Measurements from ENCODE around the gene TANGO2. TPM values are rescaled to one million over a fixed set of nuclear protein-coding genes. Genes with fewer than 3 reads are reported as not detected.

The TANGO2 gene
- total and polyA plus RNA-seq, 12 donors, result 25.1 to 87.0 (median 43.5) TPM

GRCh38 chr22:20054485-20054884 is 33.6 kb downstream of the TANGO2 start:
- Histone ChIP-seq H3K27ac (no peak overlapping the region), H3K4me3 (no peak overlapping the region), H3K9me3 (replicated peaks in 1 of 3) (no peaks in the 10 kb centered on the region), H3K4me1 (replicated peaks in 1 of 2) (peaks cover 0 to 7% of the 10 kb centered on the region in 2 donors), H3K36me3 (replicated peaks in 1 of 2) (peaks cover 0 to 51% of the 10 kb centered on the region in 2 donors), H3K27me3 (no peaks in the 10 kb centered on the region)
- DNase-seq, result no peak
- 91 to 100% (median 94%) methylated on average over 1 to 6 of the region's 6 CpGs for WGBS, 4 donors
- intact Hi-C loops (cut with DNase I), result no loop called here
- TF ChIP-seq, protein P1, sequence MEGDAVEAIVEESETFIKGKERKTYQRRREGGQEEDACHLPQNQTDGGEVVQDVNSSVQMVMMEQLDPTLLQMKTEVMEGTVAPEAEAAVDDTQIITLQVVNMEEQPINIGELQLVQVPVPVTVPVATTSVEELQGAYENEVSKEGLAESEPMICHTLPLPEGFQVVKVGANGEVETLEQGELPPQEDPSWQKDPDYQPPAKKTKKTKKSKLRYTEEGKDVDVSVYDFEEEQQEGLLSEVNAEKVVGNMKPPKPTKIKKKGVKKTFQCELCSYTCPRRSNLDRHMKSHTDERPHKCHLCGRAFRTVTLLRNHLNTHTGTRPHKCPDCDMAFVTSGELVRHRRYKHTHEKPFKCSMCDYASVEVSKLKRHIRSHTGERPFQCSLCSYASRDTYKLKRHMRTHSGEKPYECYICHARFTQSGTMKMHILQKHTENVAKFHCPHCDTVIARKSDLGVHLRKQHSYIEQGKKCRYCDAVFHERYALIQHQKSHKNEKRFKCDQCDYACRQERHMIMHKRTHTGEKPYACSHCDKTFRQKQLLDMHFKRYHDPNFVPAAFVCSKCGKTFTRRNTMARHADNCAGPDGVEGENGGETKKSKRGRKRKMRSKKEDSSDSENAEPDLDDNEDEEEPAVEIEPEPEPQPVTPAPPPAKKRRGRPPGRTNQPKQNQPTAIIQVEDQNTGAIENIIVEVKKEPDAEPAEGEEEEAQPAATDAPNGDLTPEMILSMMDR (IDR thresholded peaks at IDR 0.05), result no peak
- TF ChIP-seq POLR2A (IDR thresholded peaks at IDR 0.05), result no peak

- no peak overlapping the region for H3K27ac ChIP-seq
- H3K4me3 ChIP-seq, result no peak overlapping the region
- no peak for TF ChIP-seq POLR2A (IDR thresholded peaks at IDR 0.05)
- TF ChIP-seq, protein P1 (IDR thresholded peaks at IDR 0.05), result no peak
- 87 to 100% (median 97%) methylated on average over 2 of the region's 2 CpGs for WGBS, 4 donors
- no peaks in the 10 kb centered on the region for H3K27me3 ChIP-seq
- DNase-seq, result no peak
- H3K9me3 ChIP-seq (replicated peaks in 1 of 3), result no peaks in the 10 kb centered on the region
- peaks cover 0 to 51% of the 10 kb centered on the region in 2 donors for H3K36me3 ChIP-seq (replicated peaks in 1 of 2)
- peaks cover 0 to 8% of the 10 kb centered on the region in 2 donors for H3K4me1 ChIP-seq (replicated peaks in 1 of 2)
- intact Hi-C loops (cut with DNase I), result no loop called here
Observed at GRCh38 chr22:20055144-20055543, 34.2 kb downstream of the TANGO2 start.

- TF ChIP-seq POLR2A (IDR thresholded peaks at IDR 0.05), result no peak
- TF ChIP-seq, protein P1 (IDR thresholded peaks at IDR 0.05), result no peak
- Histone ChIP-seq H3K9me3 (replicated peaks in 1 of 3) (no peaks in the 10 kb centered on the region), H3K4me1 (replicated peaks in 1 of 2) (peaks cover 0 to 8% of the 10 kb centered on the region in 2 donors), H3K36me3 (replicated peaks in 1 of 2) (peaks cover 0 to 54% of the 10 kb centered on the region in 2 donors), H3K27me3 (no peaks in the 10 kb centered on the region), H3K27ac (no peak overlapping the region), H3K4me3 (no peak overlapping the region)
- intact Hi-C loops (cut with DNase I), result no loop called here
- WGBS, 4 donors, result 94 to 100% (median 96%) methylated on average over 3 to 15 of the region's 15 CpGs
- no peak for DNase-seq
Observed at GRCh38 chr22:20055654-20056053, 34.7 kb downstream of the TANGO2 start.

GRCh38 chr22:20056161-20056560 is 35.3 kb downstream of the TANGO2 start:
- peaks cover 0 to 55% of the 10 kb centered on the region in 2 donors for H3K36me3 ChIP-seq (replicated peaks in 1 of 2)
- TF ChIP-seq, protein P1 (IDR thresholded peaks at IDR 0.05), result no peak
- no peak for TF ChIP-seq POLR2A (IDR thresholded peaks at IDR 0.05)
- WGBS, 4 donors, result 89 to 95% (median 93%) methylated on average over 10 of the region's 10 CpGs
- H3K4me1 ChIP-seq (replicated peaks in 1 of 2), result peaks cover 0 to 8% of the 10 kb centered on the region in 2 donors
- H3K4me3 ChIP-seq, result no peak overlapping the region
- no peak for DNase-seq
- intact Hi-C loops (cut with DNase I), result no loop called here
- no peaks in the 10 kb centered on the region for H3K9me3 ChIP-seq (replicated peaks in 1 of 3)
- no peak overlapping the region for H3K27ac ChIP-seq
- no peaks in the 10 kb centered on the region for H3K27me3 ChIP-seq

Data from adrenal gland (tissue), 12 donors.